ENCODE measurements around the gene GMPS.
"Not testable (repeated sequence)": the region's sequence is repeated elsewhere in the genome, so short reads cannot be mapped to it uniquely, and the experiment has no call there.

The GMPS gene

GRCh38 chr3:155870133-155870944 is at the start of gene GMPS:
GMPS (plus strand) TSS chr3:155870650; CDS start chr3:155870871, 221 bp downstream.
- no peak for TF ChIP-seq CTCF (IDR thresholded peaks at IDR 0.05; ENCODE audit: low read depth, low read length)
- DNase-seq (ENCODE audit: low read depth in 2 of 2), result peak; percentile 90 to 97
- H3K4me3 ChIP-seq (replicated peaks in 1 of 2; ENCODE audit: low read depth in 2 of 2, low read length in 2 of 2), result peak within 1 kb of the TSS; percentile 85 to 96

GRCh38 chr3:155828490-155829098 is 41.9 kb upstream of the GMPS start:
- H3K4me3 ChIP-seq (replicated peaks in 1 of 2; ENCODE audit: low read depth in 2 of 2, low read length in 2 of 2); DNase-seq (ENCODE audit: low read depth in 2 of 2): not testable (repeated sequence)

- no peak for TF ChIP-seq CTCF (IDR thresholded peaks at IDR 0.05; ENCODE audit: low read depth, low read length)
- no peak for DNase-seq (ENCODE audit: low read depth in 2 of 2)
- no peak overlapping the region for H3K4me3 ChIP-seq (replicated peaks in 1 of 2; ENCODE audit: low read depth in 2 of 2, low read length in 2 of 2)
Observed at GRCh38 chr3:155835341-155836071, 34.9 kb upstream of the GMPS start.

- no peak for TF ChIP-seq CTCF (IDR thresholded peaks at IDR 0.05; ENCODE audit: low read depth, low read length)
- DNase-seq (ENCODE audit: low read depth in 2 of 2), result no peak
- no peak overlapping the region for H3K4me3 ChIP-seq (replicated peaks in 1 of 2; ENCODE audit: low read depth in 2 of 2, low read length in 2 of 2)
Observed at GRCh38 chr3:155843569-155843968, 26.9 kb upstream of the GMPS start.

GRCh38 chr3:155846119-155846518 is 24.3 kb upstream of the GMPS start:
- no peak for TF ChIP-seq CTCF (IDR thresholded peaks at IDR 0.05; ENCODE audit: low read depth, low read length)
- peak; percentile 25 to 46 for DNase-seq (ENCODE audit: low read depth in 2 of 2)
- H3K4me3 ChIP-seq (replicated peaks in 1 of 2; ENCODE audit: low read depth in 2 of 2, low read length in 2 of 2), result no peak overlapping the region

- H3K4me3 ChIP-seq (replicated peaks in 1 of 2; ENCODE audit: low read depth in 2 of 2, low read length in 2 of 2), result no peak overlapping the region
- no peak for TF ChIP-seq CTCF (IDR thresholded peaks at IDR 0.05; ENCODE audit: low read depth, low read length)
- DNase-seq (ENCODE audit: low read depth in 2 of 2), result no peak
Observed at GRCh38 chr3:155847993-155848392, 22.5 kb upstream of the GMPS start.

- DNase-seq (ENCODE audit: low read depth in 2 of 2); H3K4me3 ChIP-seq (replicated peaks in 1 of 2; ENCODE audit: low read depth in 2 of 2, low read length in 2 of 2): not testable (repeated sequence)
Observed at GRCh38 chr3:155849404-155849803, 21.0 kb upstream of the GMPS start.
